Fibroblast of villous mesenchyme (primary cell): Measurements from ENCODE around the gene PDZD2. TPM values are rescaled to one million over a fixed set of nuclear protein-coding genes. Genes with fewer than 3 reads are reported as not detected.

ENCODE experiments used
- DNase-seq: peaks from one replicate; pipeline ENCODE4 v3.0.0-alpha.2; 2010; ENCODE audit warnings: low read depth
- H3K4me3 ChIP-seq: 2 replicates; pipeline ENCODE4 v1.5.1; 2011; ENCODE audit warnings: low read depth, mild to moderate bottlenecking, low read length
- CTCF ChIP-seq: IDR thresholded peaks from 2 replicates; pipeline ENCODE4 v1.5.1; 2012; ENCODE audit warnings: low read depth, mild to moderate bottlenecking, low read length; ENCODE audit not compliant: insufficient read depth
- total RNA-seq: library from RNA; depleted of rRNA; stranded (reverse); fragments of >200 nt; gene quantifications from 2 replicates; pipeline ENCODE4 v1.2.3, GENCODE V29; 2012

Gene PDZD2
- total RNA-seq, 1 donor: 2.6 TPM

GRCh38 chr5:31995714-31996113 lies 356.8 kb downstream of the PDZD2 start:
- TF ChIP-seq CTCF: no peak
- DNase-seq: no peak
- no peak overlapping the region for H3K4me3 ChIP-seq

- TF ChIP-seq CTCF: no peak
- no peak for DNase-seq
- no peak overlapping the region for H3K4me3 ChIP-seq
Measured at GRCh38 chr5:31996909-31997308, 358.0 kb downstream of the PDZD2 start.

- no peak overlapping the region for H3K4me3 ChIP-seq
- no peak for TF ChIP-seq CTCF
- no peak for DNase-seq
Measured at GRCh38 chr5:31999470-31999869, 360.5 kb downstream of the PDZD2 start.

- H3K4me3 ChIP-seq: no peak overlapping the region
- no peak for DNase-seq
- no peak for TF ChIP-seq CTCF
Measured at GRCh38 chr5:32000731-32001130, 361.8 kb downstream of the PDZD2 start.

- no peak for DNase-seq
- TF ChIP-seq CTCF: no peak
- H3K4me3 ChIP-seq: no peak overlapping the region
Measured at GRCh38 chr5:32001284-32001683, 362.4 kb downstream of the PDZD2 start.

GRCh38 chr5:32001707-32002106 lies 362.8 kb downstream of the PDZD2 start:
- DNase-seq: no peak
- TF ChIP-seq CTCF: no peak
- H3K4me3 ChIP-seq: no peak overlapping the region

GRCh38 chr5:32002755-32003154 lies 363.8 kb downstream of the PDZD2 start:
- H3K4me3 ChIP-seq: no peak overlapping the region
- DNase-seq: no peak
- no peak for TF ChIP-seq CTCF
